Measurements from ENCODE around the gene CNOT11. TPM values are rescaled to one million over a fixed set of nuclear protein-coding genes. Genes with fewer than 3 reads are reported as not detected.

CNOT11 gene
- total RNA-seq (2012; rRNA removed), result 33.6 and 36.4 TPM in 2 replicates
- polyA plus RNA-seq (2012; rRNA removed), result 50.3 and 55.8 TPM in 2 replicates
- polyA plus RNA-seq (2012; cell fraction: cytosol; rRNA removed), result 15.6 and 40.7 TPM in 2 replicates
- 19.1 and 76.4 TPM in 2 replicates for polyA plus RNA-seq (2012; cell fraction: nucleus; rRNA removed; ENCODE audit: low replicate concordance)
- Bru-seq, nascent RNA, result percentile 80 among the genes with signal in this experiment
- BruChase-seq, experiment 1, labeled RNA remaining after a 6-hour chase, result percentile 83 among the genes with signal in this experiment
- BruChase-seq, experiment 2, labeled RNA remaining after a 2-hour chase, result percentile 75 among the genes with signal in this experiment
- long read RNA-seq, transcript CNOT11-201 (7 exons, 2,599 nt), result major isoform, 55 of 65 reads
- long read RNA-seq, partial matches to known transcripts, result 3 of 65 reads
- long read RNA-seq, other reads (novel, unspliced or antisense), result 7 of 65 reads

DNA sequence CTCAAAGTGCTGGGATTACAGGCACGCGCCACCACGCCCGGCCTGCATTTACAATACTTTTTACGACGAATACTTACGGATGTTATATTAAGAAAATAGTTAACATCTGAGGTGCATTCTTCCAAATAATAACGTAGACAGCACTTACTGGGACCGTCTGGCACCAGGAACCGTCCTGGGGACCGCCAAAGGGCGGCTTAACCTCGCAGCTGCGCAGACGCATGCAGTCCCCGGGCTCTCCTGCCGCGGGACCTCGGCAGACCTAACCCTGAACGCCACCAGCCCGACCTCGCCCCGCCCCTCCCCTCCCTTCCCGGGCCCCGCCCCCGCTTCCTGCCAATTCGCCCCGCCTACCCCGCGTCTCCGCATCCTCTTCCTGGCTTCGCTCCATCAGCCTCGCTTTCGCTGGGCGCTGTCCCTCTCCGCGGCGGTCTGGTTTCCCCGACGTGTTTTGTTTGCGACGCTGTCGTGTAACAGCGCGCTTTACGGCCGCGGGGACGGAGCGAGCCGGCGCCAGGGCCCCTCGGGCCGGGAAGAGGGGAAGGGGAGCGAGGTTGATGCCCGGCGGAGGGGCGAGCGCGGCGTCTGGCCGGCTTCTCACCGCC, at the start of gene CNOT11:
TSS of gene CNOT11 (plus strand) at position 479 of the 605 bp plus-strand sequence. CDS start at position 558, 79 bp downstream.
- intact Hi-C loops (cut with micrococcal nuclease), result loop anchor here (5.0 kb wide), 1 partner anchor 240 kb away; no protein-coding TSS in a partner anchor
- peaks cover 17 to 33% of the 10 kb centered on the region in 2 experiments for H3K79me1 ChIP-seq (ENCODE audit: low read depth in 1 of 2, low read length in 2 of 2)

More for the DNA sequence above, at the start of gene CNOT11:
- TF ChIP-seq, protein P1, sequence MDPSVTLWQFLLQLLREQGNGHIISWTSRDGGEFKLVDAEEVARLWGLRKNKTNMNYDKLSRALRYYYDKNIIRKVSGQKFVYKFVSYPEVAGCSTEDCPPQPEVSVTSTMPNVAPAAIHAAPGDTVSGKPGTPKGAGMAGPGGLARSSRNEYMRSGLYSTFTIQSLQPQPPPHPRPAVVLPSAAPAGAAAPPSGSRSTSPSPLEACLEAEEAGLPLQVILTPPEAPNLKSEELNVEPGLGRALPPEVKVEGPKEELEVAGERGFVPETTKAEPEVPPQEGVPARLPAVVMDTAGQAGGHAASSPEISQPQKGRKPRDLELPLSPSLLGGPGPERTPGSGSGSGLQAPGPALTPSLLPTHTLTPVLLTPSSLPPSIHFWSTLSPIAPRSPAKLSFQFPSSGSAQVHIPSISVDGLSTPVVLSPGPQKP (IDR thresholded peaks at IDR 0.05; ENCODE audit: borderline replicate concordance, low read depth, low read length), result no peak
- no peak for TF ChIP-seq MAFK (IDR thresholded peaks at IDR 0.05; ENCODE audit: low read depth, low read length)
- TF ChIP-seq MAZ (IDR thresholded peaks at IDR 0.05; ENCODE audit: borderline replicate concordance, low read depth, low read length), result peak; percentile 79; the same call in 1 of the 2 replicates
- TF ChIP-seq RCOR1 (IDR thresholded peaks at IDR 0.05; ENCODE audit: insufficient replicate concordance, low read length), result peak; percentile 6
- TF ChIP-seq CEBPB (IDR thresholded peaks at IDR 0.05; ENCODE audit: low read depth, low read length), result no peak
- peak; percentile 23; the same call in 1 of the 2 replicates for TF ChIP-seq MXI1 (IDR thresholded peaks at IDR 0.05; ENCODE audit: borderline replicate concordance, low read depth, low read length)
- TF ChIP-seq POLR2A (IDR thresholded peaks at IDR 0.05; ENCODE audit: low read depth, low read length), result peak; percentile 78; the same call in 1 of the 2 replicates
- 6% methylated on average over 8 of the region's 63 CpGs; no CpG with 5 or more reads in 1 of the 2 experiments for WGBS, 2 experiments (ENCODE audit: extremely low coverage in 2 of 2, insufficient read length in 1 of 2)
- Histone ChIP-seq H3K14ac (replicated peaks; ENCODE audit: low read depth, low read length) (peak within 1 kb of the TSS; percentile 62), H2BK5ac (ENCODE audit: low read depth, low read length, poor library complexity, severe bottlenecking) (peak within 1 kb of the TSS; percentile 77), H3K9ac (ENCODE audit: low read depth, low read length) (peak within 1 kb of the TSS; percentile 89), H3K27ac (ENCODE audit: insufficient read depth, low read length) (peak within 1 kb of the TSS; percentile 87), H2AFZ (replicated peaks; ENCODE audit: low read length, poor library complexity) (peak within 1 kb of the TSS; percentile 95), H3K9me3 (ENCODE audit: control insufficient read depth, insufficient read depth, low read length) (no peaks in the 10 kb centered on the region), H4K5ac (ENCODE audit: low read depth, low read length) (peak within 1 kb of the TSS; percentile 46), H3K27me3 (ENCODE audit: control insufficient read depth, insufficient read depth, low read length) (no peaks in the 10 kb centered on the region), H4K91ac (ENCODE audit: insufficient read depth, low read depth, low read length) (peak within 1 kb of the TSS; percentile 51), H3K9me1 (ENCODE audit: insufficient read depth, low read length) (peaks cover 9% of the 10 kb centered on the region), H3K56ac (ENCODE audit: extremely low read depth, insufficient read depth, low read length) (peak within 1 kb of the TSS; percentile 77; the same call in 1 of the 2 replicates), H4K8ac (ENCODE audit: low read depth in 2 of 2, low read length in 2 of 2) (peak within 1 kb of the TSS; percentile 70 to 96), H3K4me2 (ENCODE audit: low read depth, low read length) (peak within 1 kb of the TSS; percentile 99), H3K23ac (ENCODE audit: low read depth, low read length) (peak within 1 kb of the TSS; percentile 66), H2BK15ac (ENCODE audit: low read depth, low read length) (0 out of 3 replicates have a peak within 1 kb of the TSS, but pooled peaks have one; percentile 53), H3K4me1 (ENCODE audit: control insufficient read depth, insufficient read depth, low read length) (peaks cover 12% of the 10 kb centered on the region), H3K36me3 (ENCODE audit: control insufficient read depth, insufficient read depth, low read length) (no peaks in the 10 kb centered on the region; the same call in 1 of the 2 replicates), H4K20me1 (ENCODE audit: insufficient read depth, low read length) (peaks cover 15% of the 10 kb centered on the region; the same call in 1 of the 2 replicates), H2BK20ac (ENCODE audit: low read depth, low read length) (no peak within 1 kb of the TSS), H3K18ac (ENCODE audit: low read depth, low read length) (peak within 1 kb of the TSS; percentile 53), H3K4me3 (ENCODE audit: insufficient read depth, low read depth, low read length) (peak within 1 kb of the TSS; percentile 84), H2AK5ac (ENCODE audit: low read depth, low read length) (no peak within 1 kb of the TSS), H2AK9ac (replicated peaks; ENCODE audit: low read depth, low read length, poor library complexity) (peak within 1 kb of the TSS; percentile 74), H3K4ac (ENCODE audit: low read depth, low read length) (peak within 1 kb of the TSS; percentile 71), H2BK120ac (ENCODE audit: low read depth, low read length) (peak within 1 kb of the TSS; percentile 74)
- in situ Hi-C loops (cut with MboI; ENCODE audit: low sequenced_read_pairs), result no loop called here
- POLR2A ChIA-PET (ENCODE audit: unreplicated experiment), result no interaction called here
- CTCF ChIA-PET, result no interaction called here
- DNase-seq (peak; percentile 98), ATAC-seq (ENCODE audit: low read depth) (peak; percentile 95)
- dilution Hi-C loops (cut with HindIII; ENCODE audit: low sequenced_read_pairs, unreplicated experiment), result no loop called here
- BruUV-seq (replicated peaks), result no TSS peak
